NT2/D1 (cell line): ENCODE measurements around the gene NEURL4.
"Not testable (repeated sequence)": the region's sequence is repeated elsewhere in the genome, so short reads cannot be mapped to it uniquely, and the experiment has no call there.

Source experiments
- DNase-seq: peaks from one replicate; pipeline ENCODE4 v3.0.0-alpha.2; 2011; ENCODE audit warnings: low read depth, low spot score
- H3K27me3 ChIP-seq: 2 replicates; pipeline ENCODE4 v1.6.0; 2011; ENCODE audit warnings: mild to moderate bottlenecking; ENCODE audit not compliant: insufficient read length, insufficient read depth
- H3K36me3 ChIP-seq: 2 replicates; pipeline ENCODE4 v1.6.1; 2011; ENCODE audit warnings: mild to moderate bottlenecking, low read length, mixed read lengths; ENCODE audit not compliant: insufficient read depth, insufficient read length
- H3K4me1 ChIP-seq: 2 replicates; pipeline ENCODE4 v1.5.1; 2011; ENCODE audit not compliant: insufficient read depth, insufficient read length
- H3K4me3 ChIP-seq: 2 replicates; pipeline ENCODE4 v1.5.1; 2011; ENCODE audit warnings: low read depth; ENCODE audit not compliant: insufficient read length
- H3K9ac ChIP-seq: 2 replicates; pipeline ENCODE4 v1.6.0; 2011; ENCODE audit warnings: low read depth; ENCODE audit not compliant: insufficient read length
- H3K9me3 ChIP-seq: 2 replicates; pipeline ENCODE4 v1.5.1; 2011; ENCODE audit warnings: mild to moderate bottlenecking, low read length; ENCODE audit not compliant: insufficient read depth
- SUZ12 ChIP-seq: IDR thresholded peaks from 2 replicates; pipeline ENCODE4 v1.6.1; 2011; ENCODE audit not compliant: insufficient read length, insufficient read depth; ENCODE audit errors: extremely low read depth
- YY1 ChIP-seq: IDR thresholded peaks from 2 replicates; pipeline ENCODE4 v1.6.1; 2011; ENCODE audit not compliant: insufficient read length, insufficient read depth
- ZNF274 ChIP-seq: IDR thresholded peaks from 2 replicates; pipeline ENCODE4 v1.6.1; 2011; ENCODE audit warnings: mild to moderate bottlenecking, low read depth, low read length

Gene NEURL4

GRCh38 chr17:7328840-7329373 lies at the start of gene NEURL4:
Gene NEURL4 (minus strand): TSS chr17:7329335. CDS start chr17:7329312, 23 bp downstream.
- Histone ChIP-seq H3K27me3 (no peaks in the 10 kb centered on the region), H3K4me1 (no peaks in the 10 kb centered on the region), H3K9ac (peak within 1 kb of the TSS; percentile 98), H3K9me3 (no peaks in the 10 kb centered on the region), H3K36me3 (peaks cover 37% of the 10 kb centered on the region), H3K4me3 (peak within 1 kb of the TSS; percentile 84)
- no peak for TF ChIP-seq ZNF274
- no peak for TF ChIP-seq YY1
- TF ChIP-seq SUZ12: no peak
- DNase-seq: no peak

GRCh38 chr17:7374353-7374752 lies 45.2 kb upstream of the NEURL4 start:
- DNase-seq: no peak
- Histone ChIP-seq H3K9ac (no peak overlapping the region), H3K4me1 (no peaks in the 10 kb centered on the region)

DNA sequence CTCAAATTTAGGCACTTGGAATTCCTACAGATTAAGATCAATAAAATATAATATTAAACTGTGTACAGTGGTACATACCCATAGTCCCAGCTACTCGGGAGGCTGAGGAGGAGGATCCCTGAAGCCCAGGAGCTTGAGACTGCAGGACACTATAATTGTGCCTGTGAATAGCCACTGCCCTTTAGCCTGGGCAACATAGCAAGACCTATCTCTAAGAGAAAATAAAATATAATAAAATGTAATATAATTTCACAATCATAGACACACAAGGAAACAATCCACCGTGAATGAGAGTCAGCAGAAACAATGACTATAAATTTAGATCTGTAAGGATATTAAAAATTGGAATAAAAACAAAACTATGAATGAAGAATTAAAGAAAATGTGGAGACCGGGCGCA lies 41.7 kb upstream of the NEURL4 start:
- no peak overlapping the region for H3K9ac ChIP-seq
- no peak for DNase-seq
- no peak for TF ChIP-seq ZNF274
- no peak for TF ChIP-seq SUZ12
- TF ChIP-seq YY1: no peak
- no peaks in the 10 kb centered on the region for H3K9me3 ChIP-seq
- H3K4me1 ChIP-seq: no peaks in the 10 kb centered on the region
- no peak overlapping the region for H3K4me3 ChIP-seq
- no peaks in the 10 kb centered on the region for H3K27me3 ChIP-seq
- no peaks in the 10 kb centered on the region for H3K36me3 ChIP-seq

More at GRCh38 chr17:7374353-7374752, 45.2 kb upstream of the NEURL4 start:
- H3K27me3 ChIP-seq: peaks cover 3% of the 10 kb centered on the region
- H3K36me3 ChIP-seq: no peaks in the 10 kb centered on the region
- TF ChIP-seq YY1 (no peak), SUZ12 (no peak), ZNF274 (no peak)
- H3K4me3 ChIP-seq: no peak overlapping the region
- H3K9me3 ChIP-seq: peaks cover 4% of the 10 kb centered on the region; the same call in 1 of the 2 replicates

DNA sequence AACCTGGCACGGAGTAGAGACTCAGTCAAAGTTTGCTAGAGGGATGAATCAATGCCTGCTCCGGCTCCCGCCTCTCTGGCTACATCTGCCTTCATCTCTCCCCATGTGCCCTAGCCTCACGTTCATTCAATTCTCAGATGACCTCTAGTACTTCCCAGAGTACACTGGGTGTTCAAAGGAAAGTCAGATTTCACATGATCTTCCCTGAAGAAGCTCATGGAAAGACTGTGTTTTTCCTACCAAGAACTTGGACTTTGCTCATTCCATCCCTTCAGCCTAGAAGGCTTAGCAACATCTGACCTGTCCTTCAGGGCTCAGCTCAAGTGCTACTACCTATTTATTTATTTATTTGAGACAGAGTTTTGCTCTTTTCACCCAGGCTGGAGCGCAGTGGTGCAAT lies 40.7 kb upstream of the NEURL4 start:
- DNase-seq: no peak
- Histone ChIP-seq H3K4me1 (no peaks in the 10 kb centered on the region), H3K4me3 (no peak overlapping the region), H3K36me3 (no peaks in the 10 kb centered on the region), H3K9me3 (no peaks in the 10 kb centered on the region), H3K9ac (no peak overlapping the region), H3K27me3 (no peaks in the 10 kb centered on the region)
- TF ChIP-seq SUZ12 (no peak), YY1 (no peak), ZNF274 (no peak)

DNA sequence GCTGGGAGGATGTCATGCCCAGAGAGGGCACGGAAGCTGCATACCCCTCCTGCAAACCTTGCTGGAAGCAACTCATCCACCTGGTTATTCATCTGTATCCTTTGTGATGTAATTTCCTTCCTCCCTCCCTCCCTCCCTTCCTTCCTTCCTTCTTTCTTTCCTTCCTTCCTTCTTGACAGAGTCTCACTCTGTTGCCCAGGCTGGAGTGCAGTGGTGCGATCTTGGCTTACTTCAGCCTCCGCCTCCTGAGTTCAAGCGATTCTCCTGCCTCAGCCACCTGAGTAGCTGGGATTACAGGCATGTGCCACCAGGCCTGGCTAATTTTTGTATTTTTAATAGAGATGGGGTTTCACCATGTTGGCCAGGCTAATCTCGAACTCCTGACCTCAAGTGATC lies 39.5 kb upstream of the NEURL4 start:
- not testable (repeated sequence) for H3K9ac ChIP-seq, H3K4me1 ChIP-seq, H3K36me3 ChIP-seq, H3K27me3 ChIP-seq, DNase-seq, H3K9me3 ChIP-seq, H3K4me3 ChIP-seq

DNA sequence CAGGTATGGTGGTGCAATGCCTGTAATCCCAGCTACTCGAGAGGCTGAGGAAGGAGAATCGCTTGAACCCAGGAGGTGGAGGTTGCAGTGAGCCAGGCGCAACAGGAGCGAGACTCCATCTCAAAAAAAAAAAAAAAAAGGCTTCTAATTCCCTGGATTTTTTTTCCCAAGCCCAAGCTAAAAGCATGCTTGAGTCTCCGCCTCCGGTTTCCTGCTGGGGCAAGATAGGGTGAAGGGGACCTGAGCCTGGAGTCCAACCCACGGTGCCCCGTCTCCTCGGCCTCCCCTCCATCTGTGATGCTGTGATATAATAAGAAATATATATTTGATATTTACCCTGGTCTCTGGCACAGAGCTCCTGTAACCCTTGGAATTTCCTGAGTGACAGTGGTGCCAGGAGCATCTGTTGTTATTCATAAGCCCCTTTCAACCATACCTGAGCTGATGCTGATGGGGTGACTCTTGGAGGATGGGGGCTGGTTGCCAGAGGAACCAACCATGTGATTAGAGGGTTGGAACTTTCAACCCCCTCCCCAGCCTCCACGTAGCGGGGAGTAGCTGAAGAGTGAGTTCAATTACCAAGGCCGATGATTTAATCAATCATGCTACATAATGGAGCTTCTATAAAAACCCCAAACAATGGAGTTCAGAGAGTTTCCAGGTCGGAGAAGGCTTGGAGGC lies 38.9 kb upstream of the NEURL4 start:
- no peak for TF ChIP-seq YY1
- no peak for TF ChIP-seq SUZ12
- no peak for TF ChIP-seq ZNF274
- Histone ChIP-seq H3K4me1 (no peaks in the 10 kb centered on the region), H3K9me3 (no peaks in the 10 kb centered on the region), H3K27me3 (no peaks in the 10 kb centered on the region), H3K9ac (no peak overlapping the region), H3K4me3 (no peak overlapping the region), H3K36me3 (no peaks in the 10 kb centered on the region)
- no peak for DNase-seq

DNA sequence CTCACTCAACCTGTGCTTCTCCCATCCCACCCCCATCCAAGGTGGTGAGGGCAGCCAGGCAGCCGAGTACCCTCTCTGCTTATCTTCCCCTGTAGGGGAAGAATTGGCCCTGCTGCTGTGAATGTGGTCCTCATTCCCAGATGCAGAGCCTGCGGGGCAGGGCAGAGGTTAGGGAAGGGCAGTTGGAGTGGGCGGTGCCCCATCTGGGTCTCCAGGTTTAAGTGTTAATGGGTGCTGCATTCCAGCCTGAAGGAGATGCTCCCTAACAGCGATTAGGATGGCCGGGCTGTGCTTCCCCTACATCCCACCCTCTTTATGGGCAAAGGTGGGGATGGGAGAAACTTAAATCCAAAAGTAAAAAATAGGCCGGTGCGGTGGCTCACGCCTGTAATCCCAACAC lies 37.9 kb upstream of the NEURL4 start:
- TF ChIP-seq YY1 (no peak), SUZ12 (no peak), ZNF274 (no peak)
- Histone ChIP-seq H3K9me3 (no peaks in the 10 kb centered on the region), H3K4me3 (no peak overlapping the region), H3K27me3 (no peaks in the 10 kb centered on the region), H3K36me3 (no peaks in the 10 kb centered on the region), H3K9ac (no peak overlapping the region), H3K4me1 (no peaks in the 10 kb centered on the region)
- no peak for DNase-seq

DNA sequence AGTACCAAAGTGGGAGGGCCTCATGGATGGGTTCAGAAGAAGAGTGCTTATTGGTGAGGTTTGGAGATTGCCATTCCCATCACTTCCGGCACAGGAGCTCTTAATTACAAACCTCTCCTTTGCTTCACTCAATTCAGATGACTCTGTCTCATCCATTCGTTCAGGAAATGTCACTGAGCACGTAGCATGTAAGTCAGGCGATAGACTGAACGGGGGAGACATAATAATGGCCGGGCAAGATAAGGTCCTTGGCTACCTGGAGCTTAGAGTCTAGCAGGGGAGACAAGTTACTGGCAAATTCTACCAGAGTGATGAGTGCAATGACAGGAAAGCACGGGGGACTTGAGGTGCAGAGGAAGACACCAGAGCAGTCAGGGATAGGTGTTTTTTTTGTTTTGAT lies 36.8 kb upstream of the NEURL4 start:
- H3K27me3 ChIP-seq, H3K4me3 ChIP-seq, H3K36me3 ChIP-seq, H3K4me1 ChIP-seq, DNase-seq, H3K9me3 ChIP-seq, H3K9ac ChIP-seq: not testable (repeated sequence)
